ENCODE results near the gene KRT1.

DNA sequence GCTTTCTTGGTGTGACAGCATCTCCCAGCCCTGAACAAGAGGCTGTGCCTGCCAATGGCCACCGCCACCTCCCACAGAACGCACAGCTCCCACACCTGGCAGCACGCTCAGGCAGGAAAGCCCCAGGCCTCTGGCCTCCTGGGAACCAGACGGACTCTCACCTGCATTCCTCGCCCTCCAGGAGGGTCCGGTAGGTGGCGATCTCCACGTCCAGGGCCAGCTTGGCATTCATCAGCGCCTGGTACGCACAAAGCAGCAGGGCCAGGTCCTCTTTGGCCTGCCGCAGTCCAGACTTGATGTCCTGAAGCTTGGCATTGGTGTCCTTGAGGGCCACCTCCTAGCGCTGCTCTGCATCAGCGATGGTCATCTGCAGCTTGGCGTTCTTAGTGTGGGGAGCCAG lies 35.2 kb upstream of the KRT1 start:
- TF ChIP-seq, protein P1, sequence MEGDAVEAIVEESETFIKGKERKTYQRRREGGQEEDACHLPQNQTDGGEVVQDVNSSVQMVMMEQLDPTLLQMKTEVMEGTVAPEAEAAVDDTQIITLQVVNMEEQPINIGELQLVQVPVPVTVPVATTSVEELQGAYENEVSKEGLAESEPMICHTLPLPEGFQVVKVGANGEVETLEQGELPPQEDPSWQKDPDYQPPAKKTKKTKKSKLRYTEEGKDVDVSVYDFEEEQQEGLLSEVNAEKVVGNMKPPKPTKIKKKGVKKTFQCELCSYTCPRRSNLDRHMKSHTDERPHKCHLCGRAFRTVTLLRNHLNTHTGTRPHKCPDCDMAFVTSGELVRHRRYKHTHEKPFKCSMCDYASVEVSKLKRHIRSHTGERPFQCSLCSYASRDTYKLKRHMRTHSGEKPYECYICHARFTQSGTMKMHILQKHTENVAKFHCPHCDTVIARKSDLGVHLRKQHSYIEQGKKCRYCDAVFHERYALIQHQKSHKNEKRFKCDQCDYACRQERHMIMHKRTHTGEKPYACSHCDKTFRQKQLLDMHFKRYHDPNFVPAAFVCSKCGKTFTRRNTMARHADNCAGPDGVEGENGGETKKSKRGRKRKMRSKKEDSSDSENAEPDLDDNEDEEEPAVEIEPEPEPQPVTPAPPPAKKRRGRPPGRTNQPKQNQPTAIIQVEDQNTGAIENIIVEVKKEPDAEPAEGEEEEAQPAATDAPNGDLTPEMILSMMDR (IDR thresholded peaks at IDR 0.05; ENCODE audit: low read depth, low read length, poor library complexity, severe bottlenecking), result no peak
- TF ChIP-seq EZH2phosphoT487 (IDR thresholded peaks at IDR 0.05; ENCODE audit: borderline replicate concordance, low read length), result no peak

Data from DOHH2 (cell line).